HG03439 (cell line): ENCODE data around the gene CDH4.

Experiments
- ATAC-seq: cut with Tn5 transposase; IDR thresholded peaks from one replicate; pipeline ENCODE4 v1.9.1; 2021; ENCODE audit warnings: mild to moderate bottlenecking, moderate library complexity; ENCODE audit not compliant: unreplicated experiment

The CDH4 gene

GRCh38 chr20:61434341-61434781, 182.3 kb downstream of the CDH4 start:
- no peak for ATAC-seq

- no peak for ATAC-seq
Observed at GRCh38 chr20:61435184-61435822, 183.2 kb downstream of the CDH4 start.

GRCh38 chr20:61435823-61436220, 183.8 kb downstream of the CDH4 start:
- no peak for ATAC-seq

GRCh38 chr20:61436283-61436666, 184.2 kb downstream of the CDH4 start:
- no peak for ATAC-seq

GRCh38 chr20:61436667-61437279, 184.7 kb downstream of the CDH4 start:
- ATAC-seq: no peak

GRCh38 chr20:61437280-61438206, 185.5 kb downstream of the CDH4 start:
- ATAC-seq: no peak

- no peak for ATAC-seq
Observed at GRCh38 chr20:61438285-61438684, 186.2 kb downstream of the CDH4 start.

- ATAC-seq: no peak
Observed at GRCh38 chr20:61439251-61439650, 187.2 kb downstream of the CDH4 start.

- ATAC-seq: no peak
Observed at GRCh38 chr20:61440548-61441055, 188.5 kb downstream of the CDH4 start.

- ATAC-seq: no peak
Observed at GRCh38 chr20:61441537-61441936, 189.5 kb downstream of the CDH4 start.

GRCh38 chr20:61442075-61442670, 190.1 kb downstream of the CDH4 start:
- ATAC-seq: no peak

GRCh38 chr20:61442718-61443117, 190.7 kb downstream of the CDH4 start:
- no peak for ATAC-seq

- ATAC-seq: no peak
Observed at GRCh38 chr20:61443443-61444126, 191.5 kb downstream of the CDH4 start.

GRCh38 chr20:61444637-61445036, 192.6 kb downstream of the CDH4 start:
- ATAC-seq: no peak

- no peak for ATAC-seq
Observed at GRCh38 chr20:61445138-61445537, 193.1 kb downstream of the CDH4 start.

- no peak for ATAC-seq
Observed at GRCh38 chr20:61445741-61446140, 193.7 kb downstream of the CDH4 start.

- ATAC-seq: no peak
Observed at GRCh38 chr20:61447952-61448351, 195.9 kb downstream of the CDH4 start.

GRCh38 chr20:61448386-61448785, 196.3 kb downstream of the CDH4 start:
- no peak for ATAC-seq

GRCh38 chr20:61449057-61449609, 197.1 kb downstream of the CDH4 start:
- ATAC-seq: no peak

- no peak for ATAC-seq
Observed at GRCh38 chr20:61449916-61450315, 197.9 kb downstream of the CDH4 start.
